GM21825 (cell line): ENCODE measurements around the gene HAUS5.

ENCODE experiments used
- ATAC-seq: cut with Tn5 transposase; IDR thresholded peaks from one replicate; pipeline ENCODE4 v1.9.1; 2021; ENCODE audit warnings: mild to moderate bottlenecking, moderate library complexity; ENCODE audit not compliant: unreplicated experiment

Gene HAUS5

GRCh38 chr19:35666251-35666913, 53.8 kb downstream of the HAUS5 start, which contains the start of gene UPK1A:
Gene UPK1A (plus strand): TSS chr19:35666517. CDS start chr19:35666813, 296 bp downstream.
- ATAC-seq = no peak

DNA sequence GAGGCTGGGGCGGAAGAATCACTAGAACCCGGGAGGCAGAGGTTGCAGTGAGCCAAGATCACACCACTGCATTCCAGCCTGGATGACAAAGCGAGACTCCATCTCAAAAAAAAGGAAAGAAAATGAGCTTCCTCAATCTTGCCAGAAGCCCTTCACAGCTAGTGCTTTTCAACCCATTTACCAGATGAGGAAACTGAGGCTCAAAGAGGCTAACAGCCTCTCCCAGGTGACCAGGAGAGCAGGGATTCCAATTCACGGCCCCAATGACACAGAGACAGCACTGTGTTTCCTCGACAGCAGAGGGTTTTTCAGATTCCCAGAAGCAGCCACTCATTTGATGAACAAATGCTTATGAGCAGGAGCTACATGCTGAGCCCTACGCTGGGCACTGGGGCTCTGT, 57.0 kb downstream of the HAUS5 start:
- ATAC-seq = no peak

DNA sequence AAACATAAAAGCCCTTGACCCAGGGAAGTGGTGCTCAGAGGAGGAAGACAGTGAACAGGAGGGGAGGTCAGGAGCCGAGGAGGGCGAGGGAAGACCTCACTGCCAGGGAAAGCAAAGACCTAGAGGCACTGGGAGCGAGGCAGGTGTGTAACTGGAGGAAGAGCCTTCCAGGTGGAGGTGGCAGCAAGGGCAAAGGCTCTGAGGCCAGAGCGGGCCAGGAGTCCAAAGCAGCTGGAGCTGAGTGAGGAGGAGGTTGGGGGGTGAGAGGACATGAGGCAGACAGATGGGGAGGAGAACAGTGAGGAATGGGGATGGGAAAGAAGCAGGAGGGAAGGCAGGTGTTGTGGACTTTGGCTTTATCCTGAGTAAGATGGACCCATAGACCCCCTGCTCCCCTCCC, 57.4 kb downstream of the HAUS5 start:
- ATAC-seq = no peak

GRCh38 chr19:35670686-35671085, 58.2 kb downstream of the HAUS5 start:
- no peak for ATAC-seq

DNA sequence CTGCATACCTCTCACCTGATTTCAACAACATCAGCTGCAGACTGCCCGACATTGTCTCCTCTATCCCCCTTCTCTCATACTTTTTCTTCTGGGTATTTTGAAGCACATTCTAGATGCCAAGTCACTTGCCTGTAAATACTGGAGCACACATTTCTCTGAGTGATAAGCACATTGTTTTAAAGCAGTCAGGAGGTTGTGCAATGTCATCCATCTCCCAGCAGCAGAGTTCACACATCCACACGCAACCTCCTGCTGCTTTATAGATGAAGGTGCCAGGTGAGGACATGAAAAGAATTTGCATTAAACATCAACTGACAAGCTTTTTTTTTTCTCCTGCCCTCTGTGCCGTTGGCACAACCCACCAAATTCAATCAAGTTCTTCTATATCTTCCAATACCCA, 59.3 kb downstream of the HAUS5 start:
- no peak for ATAC-seq

- no peak for ATAC-seq
These were observed 60.7 kb downstream of the HAUS5 start for GRCh38 chr19:35673121-35673804.
